Ishikawa (cell line): ENCODE measurements around the gene SEPTIN1.

Experiments
- CEBPB ChIP-seq: IDR thresholded peaks from 2 replicates; pipeline ENCODE4 v1.6.1; 2012
- CREB1 ChIP-seq: IDR thresholded peaks from 2 replicates; pipeline ENCODE4 v1.6.1; 2012; ENCODE audit warnings: low read depth
- EGR1 ChIP-seq: IDR thresholded peaks from 2 replicates; pipeline ENCODE4 v1.6.1; 2012
- EP300 ChIP-seq: IDR thresholded peaks from 2 replicates; pipeline ENCODE4 v1.6.1; 2012; ENCODE audit warnings: borderline replicate concordance
- FOXM1 ChIP-seq: IDR thresholded peaks from 2 replicates; pipeline ENCODE4 v1.6.1; 2012; ENCODE audit warnings: low read depth, borderline replicate concordance
- MAX ChIP-seq: IDR thresholded peaks from 2 replicates; pipeline ENCODE4 v1.6.1; 2012
- NFIC ChIP-seq: IDR thresholded peaks from 2 replicates; pipeline ENCODE4 v1.6.1; 2012
- RAD21 ChIP-seq: IDR thresholded peaks from 2 replicates; pipeline ENCODE4 v1.6.1; 2012; ENCODE audit warnings: low read depth
- TAF1 ChIP-seq: IDR thresholded peaks from 2 replicates; pipeline ENCODE4 v1.6.1; 2012; ENCODE audit warnings: low read depth, mild to moderate bottlenecking
- TCF12 ChIP-seq: IDR thresholded peaks from 2 replicates; pipeline ENCODE4 v1.6.1; 2012; ENCODE audit warnings: low read depth
- TEAD4 ChIP-seq: IDR thresholded peaks from 2 replicates; pipeline ENCODE4 v1.6.1; 2012
- YY1 ChIP-seq: IDR thresholded peaks from 2 replicates; pipeline ENCODE4 v1.6.1; 2012; ENCODE audit warnings: low read depth
- ZBTB7A ChIP-seq: IDR thresholded peaks from 2 replicates; pipeline ENCODE4 v1.6.1; 2012; ENCODE audit warnings: low read depth
- TF ChIP-seq, protein P1 (sequence below): IDR thresholded peaks from 2 replicates; pipeline ENCODE4 v1.6.1; 2012
- TF ChIP-seq, protein P2 (sequence below): IDR thresholded peaks from 2 replicates; pipeline ENCODE4 v1.6.1; 2012; ENCODE audit warnings: low read depth, mild to moderate bottlenecking

Gene SEPTIN1

GRCh38 chr16:30366511-30366910 is 15.8 kb downstream of the SEPTIN1 start:
- no peak for TF ChIP-seq FOXM1
- TF ChIP-seq YY1: no peak
- TF ChIP-seq EP300: no peak

GRCh38 chr16:30365200-30365599 is 17.2 kb downstream of the SEPTIN1 start:
- no peak for TF ChIP-seq EP300
- no peak for TF ChIP-seq EGR1
- TF ChIP-seq TEAD4: no peak
- no peak for TF ChIP-seq FOXM1
- TF ChIP-seq, protein P1, sequence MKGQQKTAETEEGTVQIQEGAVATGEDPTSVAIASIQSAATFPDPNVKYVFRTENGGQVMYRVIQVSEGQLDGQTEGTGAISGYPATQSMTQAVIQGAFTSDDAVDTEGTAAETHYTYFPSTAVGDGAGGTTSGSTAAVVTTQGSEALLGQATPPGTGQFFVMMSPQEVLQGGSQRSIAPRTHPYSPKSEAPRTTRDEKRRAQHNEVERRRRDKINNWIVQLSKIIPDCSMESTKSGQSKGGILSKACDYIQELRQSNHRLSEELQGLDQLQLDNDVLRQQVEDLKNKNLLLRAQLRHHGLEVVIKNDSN: no peak
- TF ChIP-seq YY1: no peak
- no peak for TF ChIP-seq MAX
- no peak for TF ChIP-seq ZBTB7A
- no peak for TF ChIP-seq TAF1
- no peak for TF ChIP-seq TCF12

- TF ChIP-seq, protein P2, sequence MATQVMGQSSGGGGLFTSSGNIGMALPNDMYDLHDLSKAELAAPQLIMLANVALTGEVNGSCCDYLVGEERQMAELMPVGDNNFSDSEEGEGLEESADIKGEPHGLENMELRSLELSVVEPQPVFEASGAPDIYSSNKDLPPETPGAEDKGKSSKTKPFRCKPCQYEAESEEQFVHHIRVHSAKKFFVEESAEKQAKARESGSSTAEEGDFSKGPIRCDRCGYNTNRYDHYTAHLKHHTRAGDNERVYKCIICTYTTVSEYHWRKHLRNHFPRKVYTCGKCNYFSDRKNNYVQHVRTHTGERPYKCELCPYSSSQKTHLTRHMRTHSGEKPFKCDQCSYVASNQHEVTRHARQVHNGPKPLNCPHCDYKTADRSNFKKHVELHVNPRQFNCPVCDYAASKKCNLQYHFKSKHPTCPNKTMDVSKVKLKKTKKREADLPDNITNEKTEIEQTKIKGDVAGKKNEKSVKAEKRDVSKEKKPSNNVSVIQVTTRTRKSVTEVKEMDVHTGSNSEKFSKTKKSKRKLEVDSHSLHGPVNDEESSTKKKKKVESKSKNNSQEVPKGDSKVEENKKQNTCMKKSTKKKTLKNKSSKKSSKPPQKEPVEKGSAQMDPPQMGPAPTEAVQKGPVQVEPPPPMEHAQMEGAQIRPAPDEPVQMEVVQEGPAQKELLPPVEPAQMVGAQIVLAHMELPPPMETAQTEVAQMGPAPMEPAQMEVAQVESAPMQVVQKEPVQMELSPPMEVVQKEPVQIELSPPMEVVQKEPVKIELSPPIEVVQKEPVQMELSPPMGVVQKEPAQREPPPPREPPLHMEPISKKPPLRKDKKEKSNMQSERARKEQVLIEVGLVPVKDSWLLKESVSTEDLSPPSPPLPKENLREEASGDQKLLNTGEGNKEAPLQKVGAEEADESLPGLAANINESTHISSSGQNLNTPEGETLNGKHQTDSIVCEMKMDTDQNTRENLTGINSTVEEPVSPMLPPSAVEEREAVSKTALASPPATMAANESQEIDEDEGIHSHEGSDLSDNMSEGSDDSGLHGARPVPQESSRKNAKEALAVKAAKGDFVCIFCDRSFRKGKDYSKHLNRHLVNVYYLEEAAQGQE: no peak
- TF ChIP-seq CEBPB (no peak), ZBTB7A (no peak), YY1 (no peak), NFIC (no peak), TEAD4 (no peak), RAD21 (no peak), EP300 (no peak), FOXM1 (no peak), EGR1 (no peak)
Observed at GRCh38 chr16:30361180-30361579, 21.2 kb downstream of the SEPTIN1 start.

DNA sequence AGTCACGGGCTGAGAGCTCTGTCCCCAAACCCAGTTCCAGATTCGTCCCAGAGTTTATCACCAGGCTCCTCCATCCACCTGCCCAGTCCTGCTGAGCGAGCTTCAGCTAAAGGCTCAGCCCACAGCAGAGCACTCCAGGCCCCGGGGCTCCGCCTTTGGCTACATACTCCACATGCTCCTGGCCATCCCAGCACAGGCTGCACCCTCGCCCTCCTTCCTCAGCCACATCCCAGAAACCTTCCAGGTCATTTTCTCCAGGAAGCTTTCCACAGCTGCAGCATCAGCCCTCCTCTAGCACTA is 22.5 kb downstream of the SEPTIN1 start:
- TF ChIP-seq TCF12: no peak
- no peak for TF ChIP-seq TAF1
- TF ChIP-seq, protein P2: no peak

- TF ChIP-seq TCF12: no peak
- TF ChIP-seq TAF1: no peak
- TF ChIP-seq, protein P2: no peak
- no peak for TF ChIP-seq EP300
- TF ChIP-seq RAD21: no peak
- no peak for TF ChIP-seq MAX
- no peak for TF ChIP-seq ZBTB7A
- no peak for TF ChIP-seq EGR1
- no peak for TF ChIP-seq CEBPB
- TF ChIP-seq, protein P1: no peak
- TF ChIP-seq TEAD4: no peak
- no peak for TF ChIP-seq NFIC
- TF ChIP-seq FOXM1: no peak
- no peak for TF ChIP-seq YY1
- TF ChIP-seq CREB1: no peak
Observed at GRCh38 chr16:30358990-30359870, 23.1 kb downstream of the SEPTIN1 start.
